Subcutaneous adipose tissue (tissue), 4 donors: Measurements from ENCODE around the gene ZNF175. TPM values are rescaled to one million over a fixed set of nuclear protein-coding genes. Genes with fewer than 3 reads are reported as not detected.

Experiments used
- total RNA-seq, 4 donors: library from RNA; depleted of rRNA; stranded (reverse); fragments of >200 nt; gene quantifications; one replicate each; pipeline ENCODE4 v1.1.0, GENCODE V29; 2016
- TF ChIP-seq, protein P1 (sequence below): fragments of 450-650 bp; IDR thresholded peaks from one replicate; pipeline ENCODE4 v1.5.1; 2016; ENCODE audit warnings: low read depth, mild to moderate bottlenecking, control low read depth, antibody characterized with exemption, moderate library complexity

Gene ZNF175
- total RNA-seq, 4 donors from 2014 or later: 5.3 to 10.1 (median 7.1) TPM

DNA sequence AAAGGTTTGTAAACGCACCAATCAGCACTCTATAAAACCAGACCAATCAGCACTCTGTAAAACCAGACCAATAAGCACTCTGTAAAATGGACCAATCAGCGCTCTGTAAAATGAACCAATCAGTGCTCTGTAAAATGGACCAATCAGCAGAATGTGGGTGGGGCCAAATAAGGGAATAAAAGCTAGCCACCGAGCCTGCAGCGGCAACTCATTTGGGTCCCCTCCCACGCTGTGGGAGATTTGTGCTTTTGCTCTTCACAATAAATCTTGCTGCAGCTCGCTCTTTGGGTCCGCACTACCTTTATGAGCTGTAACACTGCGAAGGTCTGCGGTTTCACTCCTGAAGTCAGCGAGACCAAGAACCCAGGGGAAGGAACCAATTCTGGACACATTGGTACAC, 28.0 kb downstream of the ZNF175 start:
- TF ChIP-seq, protein P1, sequence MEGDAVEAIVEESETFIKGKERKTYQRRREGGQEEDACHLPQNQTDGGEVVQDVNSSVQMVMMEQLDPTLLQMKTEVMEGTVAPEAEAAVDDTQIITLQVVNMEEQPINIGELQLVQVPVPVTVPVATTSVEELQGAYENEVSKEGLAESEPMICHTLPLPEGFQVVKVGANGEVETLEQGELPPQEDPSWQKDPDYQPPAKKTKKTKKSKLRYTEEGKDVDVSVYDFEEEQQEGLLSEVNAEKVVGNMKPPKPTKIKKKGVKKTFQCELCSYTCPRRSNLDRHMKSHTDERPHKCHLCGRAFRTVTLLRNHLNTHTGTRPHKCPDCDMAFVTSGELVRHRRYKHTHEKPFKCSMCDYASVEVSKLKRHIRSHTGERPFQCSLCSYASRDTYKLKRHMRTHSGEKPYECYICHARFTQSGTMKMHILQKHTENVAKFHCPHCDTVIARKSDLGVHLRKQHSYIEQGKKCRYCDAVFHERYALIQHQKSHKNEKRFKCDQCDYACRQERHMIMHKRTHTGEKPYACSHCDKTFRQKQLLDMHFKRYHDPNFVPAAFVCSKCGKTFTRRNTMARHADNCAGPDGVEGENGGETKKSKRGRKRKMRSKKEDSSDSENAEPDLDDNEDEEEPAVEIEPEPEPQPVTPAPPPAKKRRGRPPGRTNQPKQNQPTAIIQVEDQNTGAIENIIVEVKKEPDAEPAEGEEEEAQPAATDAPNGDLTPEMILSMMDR: no peak

DNA sequence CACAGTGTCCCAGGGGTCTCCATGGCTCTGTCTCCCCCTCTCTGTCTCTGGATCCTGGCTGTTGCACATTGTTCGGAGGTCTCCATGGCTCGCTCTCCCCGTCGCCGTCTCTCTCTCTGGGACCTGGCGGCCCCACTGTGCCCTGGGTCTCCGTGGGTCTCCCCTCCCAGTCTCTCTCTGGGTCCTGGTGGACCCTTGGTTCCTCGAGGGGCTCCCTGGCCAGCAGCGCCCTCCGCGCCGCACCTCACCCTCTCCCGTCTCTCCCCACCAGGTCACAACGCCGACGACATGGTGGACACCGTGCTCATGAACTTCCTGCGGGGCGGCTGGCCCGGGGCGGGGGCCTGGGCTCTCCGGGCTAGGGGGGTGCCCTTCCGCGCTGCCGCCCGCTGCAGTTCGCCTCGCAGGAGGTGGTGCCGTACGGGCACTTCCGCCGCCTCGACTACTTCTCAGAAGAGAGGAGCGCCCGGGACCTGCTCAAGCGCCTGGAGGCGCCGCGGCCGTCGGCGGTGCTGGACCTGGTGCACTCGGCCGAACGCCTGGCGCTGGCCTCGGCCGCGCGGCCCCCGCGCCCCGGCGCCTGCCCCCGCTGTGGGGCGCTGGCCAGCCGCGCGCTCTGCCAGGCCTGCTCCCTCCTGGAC, 30.0 kb downstream of the ZNF175 start:
- TF ChIP-seq, protein P1: no peak

DNA sequence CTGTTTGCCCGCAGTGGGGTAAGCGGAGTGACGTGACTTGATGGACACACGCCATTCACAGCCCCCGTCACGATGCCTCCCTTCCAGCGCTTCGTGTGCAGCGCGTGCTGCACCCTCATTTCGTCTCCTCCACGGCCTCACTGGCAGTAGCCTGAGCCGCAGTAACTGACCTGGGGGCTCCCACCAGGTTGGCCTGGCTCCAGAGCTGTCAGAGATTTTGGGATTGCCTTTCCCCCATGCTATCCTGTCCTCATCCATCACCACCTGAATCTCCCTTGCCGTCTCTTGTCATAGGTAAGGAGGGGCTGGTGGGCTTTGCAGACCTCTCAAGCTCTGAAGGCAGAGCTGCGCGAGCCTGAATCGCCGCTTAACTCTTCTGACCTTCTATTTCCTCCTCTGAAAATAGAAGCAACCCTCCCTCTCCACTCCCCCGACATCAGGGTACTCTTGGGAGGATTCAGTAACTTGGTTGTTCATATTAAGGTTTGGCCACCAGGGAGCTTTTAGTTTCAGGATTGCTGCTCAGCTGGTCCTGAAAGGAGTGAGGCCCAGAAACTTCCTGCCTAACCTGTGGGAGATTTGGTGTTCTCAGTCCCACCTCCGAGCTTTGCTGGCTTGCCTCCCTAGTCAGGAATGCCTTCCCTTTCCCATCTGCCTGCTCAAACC, 31.2 kb downstream of the ZNF175 start:
- TF ChIP-seq, protein P1: no peak

DNA sequence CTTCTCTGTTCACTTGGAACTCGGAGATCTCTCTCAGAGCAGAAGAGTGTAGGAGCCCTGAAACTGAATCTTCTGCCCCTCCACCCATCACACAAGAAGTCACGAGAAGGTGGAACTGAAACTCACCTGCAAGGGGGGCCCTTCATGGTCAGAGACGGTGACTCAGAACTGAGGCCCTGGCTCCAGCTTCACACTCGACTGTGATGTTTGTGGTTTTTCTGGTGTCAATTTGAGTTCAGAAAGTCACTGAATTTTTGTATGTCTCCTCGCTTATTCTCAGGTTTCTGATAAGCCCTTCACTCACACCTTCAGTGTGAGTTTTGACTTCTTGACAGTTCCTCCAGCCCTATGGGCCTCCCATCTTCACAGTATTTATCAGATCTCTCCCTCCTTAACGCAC, 36.0 kb downstream of the ZNF175 start:
- TF ChIP-seq, protein P1: no peak

DNA sequence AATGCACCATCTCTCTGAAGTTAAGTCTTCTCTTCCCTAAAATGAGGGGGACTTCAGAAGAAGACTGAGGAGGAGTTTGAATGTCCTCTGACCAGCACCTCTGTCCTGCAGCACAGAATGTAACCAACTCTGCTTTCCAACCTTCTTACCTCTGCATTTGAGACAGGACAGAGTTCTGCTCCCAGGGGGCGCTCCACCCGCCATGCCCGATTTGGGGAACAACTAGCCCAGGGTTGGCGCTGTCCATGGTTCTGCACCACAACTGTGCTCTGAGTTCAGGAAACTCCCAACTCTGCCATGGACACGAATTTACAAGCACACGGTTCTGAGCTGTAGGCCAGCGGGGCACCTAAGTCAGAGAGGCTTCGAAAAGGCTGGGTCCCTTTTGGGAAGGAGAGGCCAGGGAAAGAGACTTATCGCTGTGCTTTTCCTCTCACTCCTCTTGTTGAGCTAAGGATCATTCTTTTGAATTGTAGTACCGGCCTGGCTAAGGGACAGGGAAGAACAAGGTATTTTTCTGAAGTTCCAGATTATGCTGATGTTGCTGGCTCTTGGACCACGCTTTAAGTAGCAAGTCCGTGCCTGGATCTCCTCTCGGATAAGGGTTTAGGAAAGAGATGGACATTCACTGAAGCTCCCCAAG, 37.0 kb downstream of the ZNF175 start:
- TF ChIP-seq, protein P1: no peak

DNA sequence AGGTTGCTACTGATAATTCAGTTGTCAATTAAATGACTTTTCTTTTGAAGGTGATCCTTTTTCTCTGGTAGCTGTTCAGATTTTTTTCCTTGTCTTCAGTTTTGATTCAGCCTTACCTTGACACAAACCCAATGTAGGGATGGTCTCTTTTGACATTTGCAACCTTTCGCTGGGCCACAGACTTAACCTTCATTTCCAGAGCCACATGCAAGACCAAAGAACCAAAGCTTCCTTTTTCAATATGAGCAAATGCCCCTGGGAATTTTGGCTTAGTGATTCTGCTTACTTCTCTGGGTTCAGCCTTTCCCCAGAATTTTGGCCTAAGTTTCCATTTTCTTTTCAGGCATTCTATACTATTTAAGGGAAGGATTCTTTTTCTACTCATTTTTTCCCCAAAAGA, 39.5 kb downstream of the ZNF175 start:
- TF ChIP-seq, protein P1: no peak

DNA sequence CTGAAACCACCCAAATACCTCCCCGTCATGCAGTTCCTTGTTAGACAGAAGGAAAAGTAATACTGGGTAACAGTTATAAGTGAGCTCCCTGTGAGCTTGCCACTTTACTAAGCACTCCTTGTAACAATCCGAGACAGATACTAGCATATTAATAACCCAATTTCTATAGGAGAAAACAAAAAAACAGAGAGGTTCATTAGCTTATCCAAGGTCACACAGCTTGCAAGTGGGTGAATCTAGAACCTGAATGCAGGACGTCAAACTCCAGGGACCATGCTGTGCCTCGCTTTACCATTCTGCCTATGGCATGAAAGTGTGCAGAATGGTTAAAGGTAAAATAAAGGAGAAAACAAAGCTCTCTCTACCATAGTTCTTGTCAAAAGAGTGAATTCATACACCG, 43.7 kb downstream of the ZNF175 start:
- TF ChIP-seq, protein P1: no peak
